Spleen (tissue), 11 donors: ENCODE measurements around the gene PACSIN2. TPM values are rescaled to one million over a fixed set of nuclear protein-coding genes. Genes with fewer than 3 reads are reported as not detected.

Experiments
- DNase-seq: peaks from one replicate; pipeline ENCODE4 v3.0.0-alpha.2; 2020
- H3K27ac ChIP-seq, 8 donors: fragments of 200-600 bp; sonication (generic) in 7 of 8; 1 replicate in 4 of 8; 2 replicates in 4 of 8; pipeline versions ENCODE4 v1.5.0 to v1.8.0; 2016 to 2021; ENCODE audit warnings: inconsistent platforms in 4 of 8, mild to moderate bottlenecking in 4 of 8, moderate library complexity in 1 of 8
- H3K27me3 ChIP-seq, 7 donors: fragments of 200-600 bp; sonication (generic) in 6 of 7; replicated peaks in 1 of 7; 1 replicate in 4 of 7; 2 replicates in 3 of 7; pipeline versions ENCODE4 v1.5.0 to v1.8.0; 2016 to 2021; ENCODE audit warnings: inconsistent platforms in 3 of 7, mild to moderate bottlenecking in 1 of 7
- H3K36me3 ChIP-seq, 6 donors: fragments of 200-600 bp; sonication (generic) in 5 of 6; 1 replicate in 4 of 6; 2 replicates in 2 of 6; pipeline versions ENCODE4 v1.5.0 to v1.8.0; 2016 to 2021; ENCODE audit warnings: inconsistent platforms in 2 of 6
- H3K4me1 ChIP-seq, 6 donors: fragments of 200-600 bp; sonication (generic) in 5 of 6; 1 replicate in 3 of 6; 2 replicates in 3 of 6; pipeline versions ENCODE4 v1.5.0 to v1.8.0; 2016 to 2021; ENCODE audit warnings: inconsistent platforms in 3 of 6
- H3K4me3 ChIP-seq, 8 donors: fragments of 200-600 bp; sonication (generic) in 7 of 8; 1 replicate in 4 of 8; 2 replicates in 4 of 8; pipeline versions ENCODE4 v1.5.0 to v1.8.0; 2016 to 2021; ENCODE audit warnings: inconsistent platforms in 4 of 8, mild to moderate bottlenecking in 4 of 8, moderate library complexity in 2 of 8
- H3K9me3 ChIP-seq, 8 donors: fragments of 200-600 bp; sonication (generic) in 7 of 8; 1 replicate in 4 of 8; 2 replicates in 4 of 8; pipeline versions ENCODE4 v1.5.0 to v1.8.0; 2016 to 2021; ENCODE audit warnings: inconsistent platforms in 4 of 8
- CTCF ChIP-seq, 11 experiments: fragments of 200-600 bp in 7 of 11; fragments of 450-650 bp in 4 of 11; sonication (generic) in 4 of 11; IDR thresholded peaks in 8 of 11; conservative IDR thresholded peaks in 3 of 11; 1 replicate in 7 of 11; 2 replicates in 4 of 11; pipeline versions ENCODE4 v1.4.0 to v1.8.0; 2016 to 2021; ENCODE audit warnings: antibody characterized with exemption in 11 of 11, inconsistent platforms in 4 of 11, mild to moderate bottlenecking in 1 of 11
- POLR2A ChIP-seq, 3 donors: fragments of 450-650 bp; IDR thresholded peaks; one replicate each; pipeline ENCODE4 v1.5.1; 2017; ENCODE audit warnings: antibody characterized with exemption in 3 of 3, mild to moderate bottlenecking in 1 of 3
- POLR2AphosphoS5 ChIP-seq, 3 donors: sonication (generic); formaldehyde crosslinking; IDR thresholded peaks; one replicate each; pipeline ENCODE4 v1.5.1; 2017; ENCODE audit warnings: antibody characterized with exemption in 3 of 3
- WGBS, 5 donors: extraction: QIAGEN DNeasy Blood & Tissue Kit in 3 of 5; methylation state at CpG; one replicate each; pipeline versions ENCODE4 v1.1.5 to v1.1.7; 2013 to 2018; 5-methylcytosine and 5-hydroxymethylcytosine counted together
- intact Hi-C: fragments of 100-400 bp; cut with DNase I; formaldehyde crosslinking; loops from one replicate; pipeline ENCODE4 v1.15.0; 2023; ENCODE audit warnings: low total_unique reads
- polyA plus RNA-seq, 3 donors: library from polyadenylated mRNA; stranded (reverse); fragments of 200-250 nt; gene quantifications; one replicate each; pipeline ENCODE4 v1.2.1, GENCODE V29; 2013
- total RNA-seq, 7 donors: library from RNA; depleted of rRNA in 3 of 7; stranded (reverse); fragments of >200 nt in 3 of 7; fragmentation: NEBNext Ultra II Directional in 4 of 7; extraction: Animal tissue kit (Norgen Biotek cat#: 25700) in 4 of 7; gene quantifications; one replicate each; pipeline versions ENCODE4 v1.1.0 to v1.2.1, GENCODE V29; 2016 to 2021
- donor health status: healthy with polysubstance abuse.
- donor health status: DM: no; HTN: no; CAD: no; lungs with moderate emphysema.
- donor health status: DM: no; HTN: no; CAD: no.
- donor health status: Bipolar disorder and iron deficiency.
- donor health status: healthy.
- donor health status: DM: no; HTN: no; CAD: no.
- donor health status: DM: yes; HTN: yes; CAD: no.

Gene PACSIN2
- total and polyA plus RNA-seq, 10 donors: 24.2 to 98.1 (median 64.2) TPM

- H3K4me1 ChIP-seq: peaks cover 8 to 78% (median 41%) of the 10 kb centered on the region in 6 donors
These were observed 3.9 kb downstream of the PACSIN2 start for GRCh38 chr22:43011079-43011478.

GRCh38 chr22:43009444-43009843, 5.5 kb downstream of the PACSIN2 start:
- Histone ChIP-seq H3K27ac (no peak overlapping the region), H3K36me3 (no peaks in the 10 kb centered on the region), H3K27me3 (no peaks in the 10 kb centered on the region), H3K4me1 (peaks cover 8 to 86% (median 46%) of the 10 kb centered on the region in 6 donors), H3K9me3 (no peaks in the 10 kb centered on the region), H3K4me3 (no peak overlapping the region)
- no peak for TF ChIP-seq POLR2A (IDR thresholded peaks at IDR 0.05)
- no peak for TF ChIP-seq POLR2AphosphoS5 (IDR thresholded peaks at IDR 0.05)
- TF ChIP-seq CTCF (IDR thresholded peaks at IDR 0.05 in 8 of 11, conservative IDR thresholded peaks at IDR 0.05 in 3 of 11): no peak
- intact Hi-C loops: no loop called here
- WGBS, 5 donors: 76 to 91% (median 88%) methylated on average over 4 of the region's 4 CpGs
- DNase-seq: no peak

More at GRCh38 chr22:43011079-43011478, 3.9 kb downstream of the PACSIN2 start:
- no peak overlapping the region for H3K4me3 ChIP-seq
- no peak for DNase-seq
- no peaks in the 10 kb centered on the region for H3K9me3 ChIP-seq
- TF ChIP-seq POLR2AphosphoS5 (IDR thresholded peaks at IDR 0.05) (no peak), POLR2A (IDR thresholded peaks at IDR 0.05) (no peak), CTCF (IDR thresholded peaks at IDR 0.05 in 8 of 11, conservative IDR thresholded peaks at IDR 0.05 in 3 of 11) (no peak)
- no peak overlapping the region for H3K27ac ChIP-seq
- no peaks in the 10 kb centered on the region for H3K36me3 ChIP-seq
- intact Hi-C loops: no loop called here
- 94 to 97% (median 95%) methylated on average over 7 of the region's 7 CpGs for WGBS, 5 donors
- no peaks in the 10 kb centered on the region for H3K27me3 ChIP-seq

- Histone ChIP-seq H3K9me3 (no peaks in the 10 kb centered on the region), H3K36me3 (no peaks in the 10 kb centered on the region), H3K27ac (peak overlapping the region in 1 of 8 donors; percentile 18), H3K27me3 (no peaks in the 10 kb centered on the region), H3K4me3 (no peak overlapping the region), H3K4me1 (peaks cover 8 to 89% (median 49%) of the 10 kb centered on the region in 6 donors)
- intact Hi-C loops: no loop called here
- TF ChIP-seq CTCF (IDR thresholded peaks at IDR 0.05 in 8 of 11, conservative IDR thresholded peaks at IDR 0.05 in 3 of 11) (no peak), POLR2A (IDR thresholded peaks at IDR 0.05) (no peak), POLR2AphosphoS5 (IDR thresholded peaks at IDR 0.05) (no peak)
- WGBS, 5 donors: 68 to 90% (median 78%) methylated on average over 4 of the region's 4 CpGs
- no peak for DNase-seq
These were observed 6.0 kb downstream of the PACSIN2 start for GRCh38 chr22:43008921-43009320.

GRCh38 chr22:43008509-43008908, 6.4 kb downstream of the PACSIN2 start:
- no peaks in the 10 kb centered on the region for H3K27me3 ChIP-seq
- no peak overlapping the region for H3K27ac ChIP-seq
- no peaks in the 10 kb centered on the region for H3K9me3 ChIP-seq
- H3K36me3 ChIP-seq: no peaks in the 10 kb centered on the region
- peaks cover 6 to 89% (median 49%) of the 10 kb centered on the region in 6 donors for H3K4me1 ChIP-seq
- TF ChIP-seq POLR2A (IDR thresholded peaks at IDR 0.05): no peak
- TF ChIP-seq CTCF (IDR thresholded peaks at IDR 0.05 in 8 of 11, conservative IDR thresholded peaks at IDR 0.05 in 3 of 11): no peak
- TF ChIP-seq POLR2AphosphoS5 (IDR thresholded peaks at IDR 0.05): no peak
- DNase-seq: no peak
- WGBS, 5 donors: 91 to 99% (median 94%) methylated on average over 4 of the region's 4 CpGs
- intact Hi-C loops: no loop called here
- H3K4me3 ChIP-seq: no peak overlapping the region
